Right lobe of liver (tissue), 4 donors: ENCODE results near the gene PTGER2.

Experiments
- CTCF ChIP-seq, 4 donors: fragments of 200-600 bp in 3 of 4; fragments of 450-650 bp in 1 of 4; IDR thresholded peaks; one replicate each; pipeline versions ENCODE4 v1.5.1 to v1.8.0; 2016 to 2022; ENCODE audit warnings: antibody characterized with exemption in 4 of 4, mild to moderate bottlenecking in 2 of 4
- POLR2A ChIP-seq: fragments of 450-650 bp; IDR thresholded peaks from one replicate; pipeline ENCODE4 v1.6.1; 2017; ENCODE audit warnings: antibody characterized with exemption, mild to moderate bottlenecking
- donor health status: DM: no; HTN: no; CAD: no.
- donor health status: DM: no; HTN: no; CAD: no.
- donor health status: DM: no; HTN: yes; CAD: no.

DNA sequence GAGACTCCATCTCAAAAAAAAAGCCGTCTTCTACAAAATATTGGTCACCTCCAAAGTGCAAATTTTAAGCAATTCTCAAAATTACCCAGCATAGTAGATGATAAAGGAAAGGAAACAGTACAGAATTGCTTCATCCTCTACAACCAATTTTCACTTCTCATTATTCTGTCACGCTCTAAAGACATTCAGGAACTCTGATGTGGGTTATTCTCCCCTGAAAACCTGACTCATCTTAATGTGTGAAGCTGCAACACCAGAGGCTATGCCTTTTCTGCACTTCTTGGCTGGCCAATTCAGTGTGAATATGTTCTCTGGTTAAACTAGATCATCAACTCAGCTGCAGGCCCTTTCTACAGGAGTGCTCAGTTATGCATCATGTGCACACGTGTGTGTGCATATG is 11.0 kb downstream of the PTGER2 start:
- TF ChIP-seq CTCF (IDR thresholded peaks at IDR 0.05) (no peak), POLR2A (no peak)
